Mucosa of descending colon (tissue), 3 donors: ENCODE results near the gene SLTM. TPM values are rescaled to one million over a fixed set of nuclear protein-coding genes. Genes with fewer than 3 reads are reported as not detected.
"Not testable (repeated sequence)": the region's sequence is repeated elsewhere in the genome, so short reads cannot be mapped to it uniquely, and the experiment has no call there.

Experiments
- ATAC-seq: fragments of 200-7000 bp; cut with Tn5 transposase; one replicate; pipeline ENCODE4 v1.9.1; 2020; ENCODE audit warnings: mild to moderate bottlenecking, moderate library complexity
- DNase-seq, 3 donors: peaks; one replicate each; pipeline ENCODE4 v3.0.0-alpha.2; 2020
- H3K36me3 ChIP-seq: fragments of 200-600 bp; one replicate; pipeline ENCODE4 v1.8.0; 2021; ENCODE audit warnings: low read depth, mild to moderate bottlenecking
- H3K4me1 ChIP-seq: fragments of 200-600 bp; one replicate; pipeline ENCODE4 v1.8.0; 2021; ENCODE audit warnings: low read depth, mild to moderate bottlenecking
- H3K4me3 ChIP-seq: fragments of 200-600 bp; one replicate; pipeline ENCODE4 v1.8.0; 2021; ENCODE audit warnings: mild to moderate bottlenecking
- H3K9me3 ChIP-seq: fragments of 200-600 bp; one replicate; pipeline ENCODE4 v1.8.0; 2021; ENCODE audit warnings: mild to moderate bottlenecking
- intact Hi-C, 2 donors: fragments of 100-400 bp; cut with DNase I in 1 of 2; cut with micrococcal nuclease in 1 of 2; formaldehyde crosslinking; loops; one replicate each; pipeline versions ENCODE4 v1.11.0 to v1.11.1; 2022; cut with DNase I, micrococcal nuclease
- total RNA-seq, 3 donors: library from RNA; stranded (reverse); fragmentation: NEBNext Ultra II Directional in 2 of 3; extraction: Animal tissue kit (Norgen Biotek cat#: 25700) in 2 of 3; gene quantifications; one replicate each; pipeline versions ENCODE4 v1.2.1 to v1.2.4, GENCODE V29; 2021 to 2023
- TF ChIP-seq, protein P1 (sequence below): fragments of 200-600 bp; IDR thresholded peaks from one replicate; pipeline ENCODE4 v1.8.0; 2022; ENCODE audit warnings: antibody characterized with exemption, mild to moderate bottlenecking
- donor health status: DM: no; HTN: no; CAD: no; lungs with moderate emphysema.
- donor health status: DM: no; HTN: no; CAD: no.
- donor health status: DM: no; HTN: yes; CAD: no.

SLTM gene
- total RNA-seq, 3 donors from 2014 or later = 75.6 to 94.7 (median 82.8) TPM

DNA sequence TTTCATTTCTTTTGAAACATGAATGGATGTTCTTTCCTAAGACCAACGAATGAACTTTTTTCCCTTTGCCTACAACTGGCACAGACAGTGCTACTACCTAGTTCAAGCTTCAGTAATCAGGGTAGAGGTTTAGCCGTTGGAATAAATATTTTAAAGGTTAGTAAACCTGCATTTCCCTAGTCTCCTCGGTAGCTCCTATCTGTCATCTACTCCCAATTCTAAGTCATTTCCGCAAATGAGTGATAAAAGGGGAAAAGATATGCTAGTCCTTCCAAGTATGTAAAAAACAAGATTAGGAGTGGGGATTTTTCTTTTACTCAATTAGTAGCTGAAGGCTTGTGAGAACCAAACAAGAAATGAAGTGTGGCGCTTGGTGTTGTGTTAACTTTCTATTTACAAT is 15.2 kb downstream of the SLTM start:
- no peaks in the 10 kb centered on the region for H3K4me1 ChIP-seq
- ATAC-seq (no peak), DNase-seq (no peak)
- no peak overlapping the region for H3K4me3 ChIP-seq
- H3K36me3 ChIP-seq = no peaks in the 10 kb centered on the region
- TF ChIP-seq, protein P1, sequence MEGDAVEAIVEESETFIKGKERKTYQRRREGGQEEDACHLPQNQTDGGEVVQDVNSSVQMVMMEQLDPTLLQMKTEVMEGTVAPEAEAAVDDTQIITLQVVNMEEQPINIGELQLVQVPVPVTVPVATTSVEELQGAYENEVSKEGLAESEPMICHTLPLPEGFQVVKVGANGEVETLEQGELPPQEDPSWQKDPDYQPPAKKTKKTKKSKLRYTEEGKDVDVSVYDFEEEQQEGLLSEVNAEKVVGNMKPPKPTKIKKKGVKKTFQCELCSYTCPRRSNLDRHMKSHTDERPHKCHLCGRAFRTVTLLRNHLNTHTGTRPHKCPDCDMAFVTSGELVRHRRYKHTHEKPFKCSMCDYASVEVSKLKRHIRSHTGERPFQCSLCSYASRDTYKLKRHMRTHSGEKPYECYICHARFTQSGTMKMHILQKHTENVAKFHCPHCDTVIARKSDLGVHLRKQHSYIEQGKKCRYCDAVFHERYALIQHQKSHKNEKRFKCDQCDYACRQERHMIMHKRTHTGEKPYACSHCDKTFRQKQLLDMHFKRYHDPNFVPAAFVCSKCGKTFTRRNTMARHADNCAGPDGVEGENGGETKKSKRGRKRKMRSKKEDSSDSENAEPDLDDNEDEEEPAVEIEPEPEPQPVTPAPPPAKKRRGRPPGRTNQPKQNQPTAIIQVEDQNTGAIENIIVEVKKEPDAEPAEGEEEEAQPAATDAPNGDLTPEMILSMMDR = no peak
- intact Hi-C loops = no loop called here
- H3K9me3 ChIP-seq = no peaks in the 10 kb centered on the region

DNA sequence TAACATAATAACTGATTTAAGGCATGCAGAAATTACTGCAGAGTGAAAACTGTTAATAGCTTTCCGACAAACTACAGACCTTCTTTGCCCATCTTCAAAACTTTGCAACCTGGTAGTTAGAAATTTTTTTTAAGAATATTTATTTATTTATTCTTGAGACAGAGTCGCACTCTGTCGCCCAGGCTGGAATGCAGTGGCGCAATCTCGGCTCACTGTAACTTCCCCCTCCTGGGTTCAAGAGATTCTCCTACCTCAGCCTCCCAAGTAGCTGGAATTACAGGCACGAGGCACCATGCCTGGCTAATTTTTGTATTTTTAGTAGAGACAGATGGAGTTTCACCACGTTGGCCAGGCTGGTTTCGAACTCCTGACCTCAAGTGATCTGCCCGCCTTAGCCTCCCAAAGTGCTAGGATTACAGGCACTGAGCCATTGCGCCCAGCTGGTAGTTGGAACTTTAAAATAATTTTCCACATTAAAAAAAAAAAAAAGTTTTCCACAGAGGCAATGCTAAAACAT is 15.8 kb downstream of the SLTM start:
- ATAC-seq, DNase-seq, H3K36me3 ChIP-seq, H3K4me1 ChIP-seq, H3K9me3 ChIP-seq, H3K4me3 ChIP-seq, intact Hi-C loops: not testable (repeated sequence)

DNA sequence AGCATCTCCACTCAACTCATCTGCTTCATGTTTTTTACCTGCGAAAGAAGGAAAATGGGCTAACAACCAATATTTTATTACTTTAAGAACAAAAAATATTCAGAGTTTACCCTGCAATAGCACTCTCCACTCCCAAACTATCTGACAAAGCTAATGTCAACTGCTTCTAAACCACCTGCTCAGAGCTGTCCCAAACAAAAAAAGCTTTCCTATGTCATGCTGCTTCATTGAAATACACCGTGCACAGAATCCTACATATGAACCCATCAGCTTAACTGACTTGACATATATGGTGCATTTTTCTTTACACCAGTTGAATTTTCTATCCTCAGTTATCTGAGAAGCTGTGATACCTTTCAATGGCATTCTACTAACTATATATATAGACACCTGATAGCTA is 16.5 kb downstream of the SLTM start:
- no peaks in the 10 kb centered on the region for H3K9me3 ChIP-seq
- no peaks in the 10 kb centered on the region for H3K4me1 ChIP-seq
- ATAC-seq = no peak
- TF ChIP-seq, protein P1 = no peak
- no peak for DNase-seq
- H3K4me3 ChIP-seq = no peak overlapping the region
- intact Hi-C loops = no loop called here
- H3K36me3 ChIP-seq = no peaks in the 10 kb centered on the region

DNA sequence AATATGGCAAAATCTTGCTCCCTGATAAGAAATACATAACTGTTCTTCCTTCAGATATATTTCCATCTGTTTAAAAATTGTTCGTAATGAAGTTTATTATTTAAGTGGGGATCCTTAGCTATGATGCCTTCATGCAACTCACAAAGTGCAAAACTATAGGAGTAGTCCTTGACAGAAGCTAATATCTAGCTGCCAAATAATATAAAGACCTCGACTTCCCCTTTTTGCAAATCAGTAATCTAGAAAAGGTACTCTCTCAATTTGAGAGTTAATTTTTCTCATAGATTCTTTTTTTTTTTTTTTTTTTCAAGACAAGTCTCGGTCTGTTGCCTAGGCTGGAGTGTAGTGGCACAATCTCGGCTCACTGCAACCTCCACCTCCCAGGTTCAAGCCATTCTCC is 23.0 kb downstream of the SLTM start:
- intact Hi-C loops = no loop called here
- Histone ChIP-seq H3K9me3 (no peaks in the 10 kb centered on the region), H3K4me1 (no peaks in the 10 kb centered on the region), H3K4me3 (no peak overlapping the region), H3K36me3 (no peaks in the 10 kb centered on the region)
- TF ChIP-seq, protein P1 = no peak
- ATAC-seq (no peak), DNase-seq (no peak)

DNA sequence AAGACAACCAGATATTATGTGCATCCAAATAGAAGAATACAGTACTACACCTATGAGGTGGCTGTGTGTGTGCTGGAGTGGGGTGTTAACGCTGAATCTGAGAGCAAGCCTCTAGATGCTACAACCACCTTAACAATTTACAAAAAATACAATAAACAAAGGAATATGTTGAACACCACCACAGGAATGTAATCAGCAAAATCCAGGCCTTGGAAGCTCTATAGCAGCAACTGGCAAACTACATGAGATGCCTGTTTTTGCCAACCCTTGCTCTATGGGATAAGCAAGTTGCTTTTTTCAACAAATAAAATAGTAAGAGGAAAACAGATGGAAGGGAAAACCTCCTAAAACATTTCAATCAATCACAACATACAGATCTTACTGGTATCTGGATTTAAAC is 23.9 kb downstream of the SLTM start:
- TF ChIP-seq, protein P1 = no peak
- no peak for ATAC-seq

DNA sequence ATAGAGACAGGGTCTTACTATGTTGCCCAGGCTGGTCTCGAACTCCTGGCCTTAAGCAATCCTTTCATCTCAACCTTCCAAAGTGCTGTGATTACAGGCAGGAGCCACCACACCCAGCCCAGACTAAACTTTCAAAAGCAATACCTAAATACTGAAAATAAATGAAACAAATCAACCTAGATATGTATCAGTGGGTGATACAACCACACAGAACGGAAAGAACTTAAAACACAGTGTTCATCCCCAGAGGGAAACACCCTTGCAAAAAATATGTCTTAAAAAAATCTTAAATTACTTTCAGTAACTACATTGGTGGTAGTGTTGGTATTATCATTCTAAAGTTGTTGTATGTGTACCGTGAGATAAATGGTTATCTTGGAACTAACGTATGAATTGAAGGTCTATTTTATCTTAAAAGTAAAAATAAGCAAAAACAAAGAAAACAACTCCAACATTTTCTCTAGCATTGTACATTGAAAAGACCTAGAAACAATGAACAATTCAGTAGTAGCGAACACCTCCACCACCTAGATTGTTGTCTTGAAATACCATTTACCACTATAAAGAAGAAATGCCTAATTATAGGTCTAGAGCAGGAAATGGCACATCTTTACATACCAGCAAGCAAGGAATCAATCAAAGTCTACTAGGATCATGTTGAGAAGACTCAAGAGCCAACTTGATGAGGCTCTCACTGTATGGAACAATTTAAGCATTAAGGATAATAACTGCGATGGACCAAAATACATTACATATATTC is 24.7 kb downstream of the SLTM start:
- intact Hi-C loops = no loop called here
- Histone ChIP-seq H3K36me3 (peaks cover 4% of the 10 kb centered on the region), H3K4me3 (no peak overlapping the region), H3K9me3 (no peaks in the 10 kb centered on the region), H3K4me1 (no peaks in the 10 kb centered on the region)
- no peak for ATAC-seq
- no peak for DNase-seq
- TF ChIP-seq, protein P1 = no peak

More for the DNA sequence above, 23.9 kb downstream of the SLTM start:
- H3K36me3 ChIP-seq = no peaks in the 10 kb centered on the region
- H3K9me3 ChIP-seq = no peaks in the 10 kb centered on the region
- no peak overlapping the region for H3K4me3 ChIP-seq
- intact Hi-C loops = no loop called here
- no peaks in the 10 kb centered on the region for H3K4me1 ChIP-seq
- no peak for DNase-seq
